Measurements from ENCODE around the gene TRABD.
"Not testable (repeated sequence)": the region's sequence is repeated elsewhere in the genome, so short reads cannot be mapped to it uniquely, and the experiment has no call there.

The TRABD gene

DNA sequence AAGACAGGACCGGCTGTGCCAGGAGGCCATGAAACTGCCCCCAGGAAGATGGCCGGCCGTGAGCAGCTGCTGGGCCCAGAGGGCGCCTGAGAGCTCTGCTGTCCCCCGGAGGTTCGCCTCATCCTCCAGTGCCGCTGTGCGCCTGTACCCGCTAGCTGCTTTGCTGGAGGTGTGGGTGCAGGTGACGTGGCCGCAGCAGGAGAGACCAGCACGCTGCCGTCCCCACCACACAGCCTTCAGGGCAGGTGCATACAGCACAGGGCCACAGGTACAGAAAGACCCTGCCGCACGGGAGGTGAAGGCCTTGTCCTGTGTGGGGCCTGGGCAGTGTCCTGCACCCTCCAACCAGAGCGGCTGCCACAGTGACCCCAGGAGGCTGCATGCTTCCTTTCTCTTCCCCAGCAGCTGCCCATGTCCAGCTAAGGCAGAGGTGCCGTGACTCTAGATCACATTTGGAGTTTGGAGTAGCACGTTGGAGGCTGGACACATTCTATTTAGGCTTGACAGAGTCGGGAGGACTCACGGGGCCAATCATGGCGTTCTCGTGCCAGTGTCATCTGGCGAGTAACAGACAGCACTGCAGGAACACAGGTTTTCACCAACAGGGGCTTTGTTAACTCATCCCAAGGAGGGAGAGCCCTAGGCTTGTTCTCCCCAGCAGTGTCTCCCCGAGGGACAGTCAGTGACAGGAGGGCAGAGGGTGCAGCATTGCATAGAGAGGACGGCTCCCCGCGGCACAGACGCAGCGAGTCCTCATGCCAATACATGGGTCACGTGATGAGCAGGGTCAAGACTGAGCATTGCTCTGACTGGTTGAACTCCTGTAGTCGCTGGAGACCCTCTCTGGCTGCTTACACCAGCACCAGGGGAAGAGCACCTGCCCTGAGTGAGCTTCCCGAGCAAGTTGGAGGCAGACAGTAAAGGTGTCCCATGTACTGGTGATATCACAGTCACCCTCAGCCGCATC, 33.9 kb upstream of the TRABD start:
- in situ Hi-C loops (cut with HindIII; ENCODE audit: low sequenced_read_pairs), result no loop called here

DNA sequence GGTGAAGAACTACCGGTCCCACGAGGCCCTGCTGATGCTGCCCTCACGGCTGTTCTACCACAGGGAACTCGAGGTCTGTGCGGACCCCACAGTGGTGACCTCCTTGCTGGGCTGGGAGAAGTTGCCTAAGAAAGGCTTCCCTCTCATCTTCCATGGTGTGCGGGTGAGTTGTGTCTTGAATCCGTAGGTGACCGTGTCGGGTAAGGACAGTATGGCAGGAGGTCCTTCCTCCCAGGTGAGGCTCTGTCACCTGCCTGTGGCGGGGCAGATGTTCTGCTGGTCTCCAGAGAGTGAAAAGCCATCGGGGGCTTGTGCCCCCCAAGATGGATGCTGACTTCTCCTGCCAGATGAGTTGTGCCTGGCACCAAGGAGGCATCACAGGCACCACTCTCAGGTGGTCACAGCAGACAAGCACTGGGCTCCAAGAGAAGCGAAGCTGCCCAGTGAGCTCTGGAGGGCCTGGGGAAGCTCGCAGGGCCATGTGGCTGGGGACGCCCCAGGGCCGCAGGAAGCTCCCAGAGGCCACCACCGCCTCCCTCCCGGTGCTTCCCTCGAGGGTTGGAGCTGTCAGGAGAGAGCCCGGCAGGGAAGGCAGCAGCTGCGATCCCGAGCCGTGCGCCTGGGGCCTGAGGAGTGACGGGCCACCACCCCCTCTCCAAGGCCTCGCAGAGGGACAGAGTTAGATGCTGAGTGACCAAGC, 32.5 kb upstream of the TRABD start:
- in situ Hi-C loops (cut with HindIII; ENCODE audit: low sequenced_read_pairs), result no loop called here

DNA sequence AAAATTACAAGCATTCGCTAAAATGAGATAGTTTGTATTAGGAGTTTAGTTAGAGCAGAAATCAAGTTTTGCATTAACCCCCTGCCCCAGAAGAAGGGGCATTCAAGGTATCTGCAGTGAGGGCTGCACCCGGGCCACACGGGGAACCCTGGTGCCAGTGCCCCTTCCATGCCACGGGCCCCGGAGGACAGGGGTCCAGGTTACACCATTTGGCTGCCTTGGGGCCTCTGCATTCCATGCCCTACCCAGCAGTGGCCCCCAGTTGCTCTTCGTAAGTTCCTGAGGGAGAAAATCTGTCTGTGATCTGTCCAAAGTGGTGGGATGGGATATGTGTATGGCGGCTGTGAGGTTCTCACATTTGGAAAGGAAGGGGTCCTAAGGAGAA, 32.0 kb upstream of the TRABD start:
- in situ Hi-C loops (cut with HindIII; ENCODE audit: low sequenced_read_pairs), result no loop called here

DNA sequence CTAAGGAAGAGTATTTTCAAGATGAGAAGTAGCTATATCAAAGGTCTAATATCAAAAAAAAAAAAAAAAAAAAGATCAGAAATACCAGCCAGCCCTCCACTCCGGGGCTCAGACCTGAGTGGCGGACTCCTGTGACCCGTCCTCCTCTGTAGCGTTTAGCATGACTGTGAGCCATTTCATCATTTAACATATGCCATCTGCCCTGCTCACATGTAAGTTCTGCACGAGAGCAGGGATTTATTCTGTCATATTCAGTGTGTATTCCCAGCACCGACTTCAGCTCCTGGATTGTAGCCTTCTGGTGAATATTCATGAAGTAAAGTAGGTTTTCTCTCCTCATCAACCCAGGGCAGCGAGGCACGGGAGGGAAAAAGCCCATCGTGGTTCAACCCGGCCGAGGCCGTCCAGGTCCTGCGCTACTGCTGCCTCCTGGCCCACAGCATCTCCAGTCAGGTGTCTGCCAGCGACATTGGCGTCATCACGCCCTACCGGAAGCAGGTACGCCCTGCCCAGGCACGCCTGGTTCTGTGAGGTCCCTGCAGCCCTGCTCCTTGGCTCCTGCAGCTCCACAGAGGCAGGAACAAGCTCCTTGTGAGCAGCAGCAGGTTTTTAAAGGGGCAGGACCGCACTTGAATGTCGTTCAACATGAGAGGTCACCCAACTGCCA, 27.9 kb upstream of the TRABD start:
- in situ Hi-C loops (cut with HindIII; ENCODE audit: low sequenced_read_pairs), result no loop called here

DNA sequence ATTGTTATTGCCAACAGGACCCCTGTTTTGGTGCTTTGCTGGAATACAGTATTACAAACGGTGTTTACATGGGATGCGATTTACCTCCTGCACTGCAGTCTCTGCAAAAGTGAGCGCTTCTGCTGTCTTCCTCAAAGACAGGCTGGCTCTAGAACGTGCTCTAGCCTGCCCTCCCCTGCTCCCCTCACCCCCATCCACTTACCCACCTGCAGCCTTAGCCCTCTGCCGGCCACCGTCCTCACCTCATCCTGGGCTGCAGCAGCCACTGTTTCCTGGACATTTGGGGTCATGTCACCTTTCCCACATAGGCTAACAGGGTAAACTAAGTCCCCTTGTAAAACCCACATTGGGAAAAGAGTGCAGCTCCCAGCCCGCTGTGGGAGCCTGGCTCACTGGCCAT, 24.8 kb upstream of the TRABD start:
- in situ Hi-C loops (cut with HindIII; ENCODE audit: low sequenced_read_pairs), result no loop called here

DNA sequence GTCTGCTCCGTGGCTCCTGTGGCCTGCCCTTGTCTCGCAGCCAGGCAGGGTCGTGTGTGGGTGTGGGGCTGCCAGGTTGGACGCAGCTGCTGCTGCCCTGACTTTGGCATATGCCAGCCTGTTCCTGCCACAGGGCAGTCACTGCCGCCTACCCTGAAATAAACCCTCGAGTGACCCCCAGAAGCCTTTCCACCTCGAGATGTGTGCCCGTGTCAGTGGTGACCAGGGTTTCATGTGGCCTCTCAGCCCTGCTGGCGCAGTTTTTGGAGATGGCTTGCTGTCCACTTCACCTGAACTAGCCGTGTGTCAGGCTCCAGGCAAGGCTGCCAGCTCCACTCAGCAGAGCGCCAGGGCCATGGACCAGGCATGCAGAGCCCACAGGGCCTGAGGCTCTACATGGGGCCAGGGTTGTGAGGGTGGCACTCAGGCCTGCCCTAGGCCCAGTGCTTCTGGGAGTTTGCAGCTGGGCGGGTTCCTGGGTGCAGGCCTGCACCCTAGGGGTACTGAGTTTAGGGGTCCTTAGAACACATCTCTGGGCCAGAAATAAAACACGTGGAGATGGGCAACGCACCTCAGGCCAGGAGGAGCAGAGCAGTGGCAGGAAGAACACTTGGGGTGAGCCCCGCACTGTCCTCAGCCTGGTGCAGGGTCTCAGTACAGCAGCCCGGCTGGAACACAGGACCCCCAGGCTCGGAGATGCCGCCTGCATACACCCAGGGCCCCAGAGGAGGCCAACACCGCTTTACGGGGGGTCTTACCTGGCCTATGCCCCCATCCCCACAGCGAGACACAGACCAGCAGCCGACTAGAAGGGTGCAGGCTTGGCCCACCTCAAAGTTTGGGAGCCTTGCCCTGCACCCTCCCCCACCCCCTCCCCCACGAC, 24.0 kb upstream of the TRABD start:
- in situ Hi-C loops (cut with HindIII; ENCODE audit: low sequenced_read_pairs), result no loop called here

DNA sequence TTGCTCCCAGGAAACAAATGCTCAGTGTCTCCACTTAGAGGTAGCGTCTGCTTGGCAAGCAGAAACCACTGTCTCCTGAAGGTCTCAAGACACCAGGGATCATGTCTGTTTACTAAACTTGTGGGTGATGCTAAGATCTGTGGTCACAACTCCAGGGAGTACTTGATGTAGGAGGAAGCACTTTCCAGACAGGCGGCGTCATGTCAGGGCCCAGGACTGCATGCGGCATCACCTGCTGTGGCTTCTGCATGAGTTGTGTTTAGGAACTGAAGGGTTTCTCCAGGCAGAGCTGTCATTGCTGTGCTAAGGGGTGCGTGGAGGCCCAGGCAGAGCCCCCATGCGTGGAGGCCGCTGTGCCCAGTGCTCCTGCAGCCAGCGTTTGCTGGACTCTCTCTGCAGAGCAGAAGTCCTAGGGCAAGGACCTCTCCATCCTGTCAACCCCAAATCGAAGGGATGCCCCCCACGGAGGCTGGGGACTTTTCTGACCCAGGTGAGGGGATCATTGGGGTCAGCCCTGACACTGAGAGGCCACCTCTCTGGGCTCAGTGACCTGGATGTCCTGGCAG, 23.2 kb upstream of the TRABD start:
- in situ Hi-C loops (cut with HindIII; ENCODE audit: low sequenced_read_pairs), result no loop called here

DNA sequence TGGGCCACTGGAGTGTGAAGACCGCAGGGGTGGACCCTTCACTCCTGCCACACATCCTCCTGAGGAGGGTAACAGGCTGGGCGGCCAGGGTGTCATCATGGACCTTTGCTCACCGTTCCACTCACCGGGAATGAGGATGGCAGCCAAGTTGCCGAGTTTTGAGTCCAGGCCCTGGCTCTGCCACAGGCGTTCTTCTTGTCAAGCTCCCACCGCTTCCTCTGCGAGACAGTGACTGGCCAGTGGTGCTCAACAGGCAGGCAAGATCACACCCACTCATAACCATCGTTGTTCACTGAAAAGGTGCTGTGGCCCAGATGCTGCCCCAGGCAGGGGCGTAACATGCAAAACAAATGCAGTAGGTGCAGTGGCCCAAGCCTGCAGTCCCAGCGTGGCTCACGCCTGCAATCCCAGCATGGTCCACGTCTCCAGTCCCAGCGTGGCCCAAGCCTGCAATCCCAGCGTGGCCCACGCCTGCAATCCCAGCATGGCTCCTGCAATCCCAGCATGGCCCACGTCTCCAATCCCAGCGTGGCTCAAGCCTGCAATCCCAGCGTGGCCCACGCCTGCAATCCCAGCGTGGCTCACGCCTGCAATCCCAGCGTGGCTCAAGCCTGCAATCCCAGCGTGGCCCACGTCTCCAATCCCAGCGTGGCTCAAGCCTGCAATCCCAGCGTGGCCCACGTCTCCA, 20.1 kb upstream of the TRABD start:
- in situ Hi-C loops (cut with HindIII; ENCODE audit: low sequenced_read_pairs), result no loop called here

DNA sequence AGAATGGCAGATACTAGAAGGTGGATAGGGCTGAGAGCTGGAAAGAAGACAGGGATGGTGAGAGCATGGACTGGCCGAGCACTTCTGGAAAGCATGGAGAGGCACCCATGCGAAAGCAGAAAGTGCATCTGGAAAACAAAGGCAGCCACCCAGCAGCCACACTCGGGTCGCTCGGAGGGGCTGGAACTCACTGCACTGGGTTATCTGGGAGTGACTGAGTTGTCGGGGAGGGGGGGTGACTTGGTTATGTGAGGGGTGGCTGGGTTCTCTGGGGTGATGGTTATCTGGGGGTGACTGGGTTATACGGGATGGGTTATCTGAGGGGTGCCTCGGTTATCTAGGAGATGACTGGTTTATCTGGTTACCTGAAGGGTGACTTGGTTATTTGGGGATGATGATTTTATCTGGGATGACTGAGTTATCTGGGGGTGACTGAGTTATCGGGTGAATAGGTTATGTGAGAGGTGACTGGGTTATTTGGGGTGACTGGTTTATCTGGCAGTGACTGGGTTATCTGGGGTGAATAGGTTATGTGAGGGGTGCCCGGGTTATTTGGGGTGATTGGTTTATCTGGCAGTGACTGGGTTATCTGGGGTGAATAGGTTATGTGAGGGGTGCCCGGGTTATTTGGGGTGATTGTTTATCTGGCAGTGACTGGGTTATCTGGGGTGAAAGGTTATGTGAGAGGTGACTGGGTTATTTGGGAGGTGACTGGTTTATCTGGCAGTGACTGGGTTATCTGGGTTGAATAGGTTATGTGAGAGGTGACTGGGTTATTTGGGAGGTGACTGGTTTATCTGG, 17.8 kb upstream of the TRABD start:
- in situ Hi-C loops (cut with HindIII; ENCODE audit: low sequenced_read_pairs), result no loop called here

DNA sequence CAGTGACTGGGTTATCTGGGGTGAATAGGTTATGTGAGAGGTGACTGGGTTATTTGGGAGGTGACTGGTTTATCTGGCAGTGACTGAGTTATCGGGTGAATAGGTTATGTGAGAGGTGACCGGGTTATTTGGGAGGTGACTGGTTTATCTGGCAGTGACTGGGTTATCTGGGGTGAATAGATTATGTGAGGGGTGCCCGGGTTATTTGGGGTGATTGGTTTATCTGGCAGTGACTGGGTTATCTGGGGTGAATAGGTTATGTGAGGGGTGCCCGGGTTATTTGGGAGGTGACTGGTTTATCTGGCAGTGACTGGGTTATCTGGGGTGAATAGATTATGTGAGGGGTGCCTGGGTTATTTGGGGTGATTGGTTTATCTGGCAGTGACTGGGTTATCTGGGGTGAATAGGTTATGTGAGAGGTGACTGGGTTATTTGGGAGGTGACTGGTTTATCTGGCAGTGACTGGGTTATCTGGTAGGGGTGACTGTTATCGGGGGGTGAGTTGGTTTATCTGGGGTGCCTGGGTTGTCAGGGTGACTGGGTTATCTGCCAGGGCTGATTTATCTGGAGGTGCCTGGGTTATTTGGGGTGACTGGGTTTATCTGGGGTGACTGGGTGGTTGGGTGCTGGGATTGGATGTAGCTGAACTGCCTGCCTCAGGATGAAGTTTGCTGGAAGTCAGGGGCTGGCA, 17.1 kb upstream of the TRABD start:
- in situ Hi-C loops (cut with HindIII; ENCODE audit: low sequenced_read_pairs), result not testable (repeated sequence)

DNA sequence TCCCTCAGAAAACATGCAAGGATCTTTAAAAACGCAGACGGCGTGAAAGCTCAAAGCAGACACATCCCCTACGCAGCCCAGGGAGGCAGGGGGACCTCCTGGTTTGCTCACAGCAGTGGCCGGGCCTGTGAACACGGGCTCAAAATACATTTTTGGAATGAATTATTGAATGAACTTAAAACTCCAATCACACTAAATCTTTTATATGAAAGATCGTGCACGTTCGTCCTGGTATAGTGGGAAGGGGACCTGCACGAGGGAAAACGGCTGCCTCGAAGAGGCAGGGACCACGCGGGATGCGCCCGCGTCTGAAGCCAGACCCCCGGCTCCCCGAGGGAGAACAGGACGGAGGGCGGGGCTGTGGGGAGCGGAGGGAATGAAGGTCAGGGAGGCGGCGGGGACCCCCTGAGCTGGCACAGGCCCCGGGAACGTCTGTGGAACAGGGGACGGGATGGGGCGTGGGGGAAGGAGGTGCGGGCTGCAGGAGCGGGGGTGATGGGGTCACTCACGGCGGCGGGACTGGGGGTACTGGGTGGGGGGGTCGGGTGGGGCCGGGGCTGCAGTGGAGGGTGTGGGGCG, 16.4 kb upstream of the TRABD start:
- in situ Hi-C loops (cut with HindIII; ENCODE audit: low sequenced_read_pairs), result no loop called here

DNA sequence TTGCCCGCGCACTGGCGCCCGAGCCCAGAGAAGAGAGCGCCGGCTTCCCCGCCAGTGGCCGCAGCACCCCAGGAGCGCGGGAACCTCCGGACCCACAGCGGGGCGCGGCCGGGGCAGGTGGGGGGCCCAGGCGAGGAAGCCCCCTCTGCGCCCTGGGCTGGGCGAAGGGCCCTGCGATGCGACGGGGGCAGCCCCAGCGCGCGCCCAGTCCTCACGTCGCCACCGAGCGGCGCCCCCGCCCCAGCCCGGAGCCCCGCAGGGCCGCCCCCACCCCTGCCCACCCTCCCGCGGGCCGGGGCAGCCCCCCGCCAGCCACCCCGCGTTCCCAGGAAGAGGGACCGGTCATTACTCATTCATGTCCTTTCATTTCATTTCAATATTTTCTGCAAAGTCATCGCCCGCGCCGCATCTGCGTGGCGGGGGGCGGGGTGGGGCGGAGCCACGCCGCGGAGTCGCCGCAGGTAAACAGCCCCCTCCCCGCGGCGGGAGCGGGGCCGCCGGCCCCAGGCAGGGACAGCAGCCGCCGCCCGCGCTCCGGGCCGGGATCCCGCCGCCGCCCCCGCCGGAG, 15.9 kb upstream of the TRABD start:
- in situ Hi-C loops (cut with HindIII; ENCODE audit: low sequenced_read_pairs), result no loop called here

DNA sequence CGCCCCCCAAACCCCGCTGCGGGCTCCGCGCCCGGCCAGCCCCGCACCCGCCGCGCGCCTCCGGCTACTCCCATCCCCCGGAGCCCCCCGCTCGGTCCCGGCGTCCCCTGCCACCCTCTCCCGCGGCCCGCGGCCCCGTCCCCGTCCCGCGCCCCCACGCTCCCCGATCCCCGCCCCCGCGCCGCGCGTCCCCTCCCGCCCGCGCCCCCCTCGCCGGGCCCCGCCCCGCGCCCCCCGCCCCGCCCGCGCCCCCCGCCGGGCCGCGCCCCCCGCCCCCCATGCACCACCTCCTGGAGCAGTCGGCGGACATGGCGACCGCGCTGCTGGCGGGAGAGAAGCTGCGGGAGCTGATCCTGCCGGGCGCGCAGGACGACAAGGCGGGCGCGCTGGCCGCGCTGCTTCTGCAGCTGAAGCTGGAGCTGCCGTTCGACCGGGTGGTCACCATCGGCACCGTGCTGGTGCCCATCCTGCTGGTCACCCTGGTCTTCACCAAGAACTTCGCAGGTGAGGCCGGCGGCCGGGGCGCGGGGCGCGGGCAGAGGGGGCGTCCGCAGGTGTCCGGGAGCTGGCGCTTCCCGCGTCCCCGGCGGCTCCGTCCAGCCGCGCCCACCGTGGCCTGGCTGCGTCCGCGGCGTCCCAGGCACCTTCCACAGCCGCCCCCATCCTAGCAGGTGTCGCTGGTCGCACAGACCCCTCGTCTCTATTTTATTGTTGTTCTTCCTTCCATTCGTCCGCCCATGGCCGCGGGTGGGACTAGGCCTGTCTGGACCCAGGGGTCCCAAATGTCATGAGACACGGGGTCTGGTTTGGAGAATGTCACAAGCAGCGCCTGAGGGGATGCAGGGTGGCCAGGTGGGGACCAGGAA, 15.0 kb upstream of the TRABD start, which contains the start of gene PANX2:
PANX2 (plus strand) TSS at position 279 of the 866 bp plus-strand sequence; CDS start at position 279, 0 bp downstream.
- in situ Hi-C loops (cut with HindIII; ENCODE audit: low sequenced_read_pairs), result no loop called here

DNA sequence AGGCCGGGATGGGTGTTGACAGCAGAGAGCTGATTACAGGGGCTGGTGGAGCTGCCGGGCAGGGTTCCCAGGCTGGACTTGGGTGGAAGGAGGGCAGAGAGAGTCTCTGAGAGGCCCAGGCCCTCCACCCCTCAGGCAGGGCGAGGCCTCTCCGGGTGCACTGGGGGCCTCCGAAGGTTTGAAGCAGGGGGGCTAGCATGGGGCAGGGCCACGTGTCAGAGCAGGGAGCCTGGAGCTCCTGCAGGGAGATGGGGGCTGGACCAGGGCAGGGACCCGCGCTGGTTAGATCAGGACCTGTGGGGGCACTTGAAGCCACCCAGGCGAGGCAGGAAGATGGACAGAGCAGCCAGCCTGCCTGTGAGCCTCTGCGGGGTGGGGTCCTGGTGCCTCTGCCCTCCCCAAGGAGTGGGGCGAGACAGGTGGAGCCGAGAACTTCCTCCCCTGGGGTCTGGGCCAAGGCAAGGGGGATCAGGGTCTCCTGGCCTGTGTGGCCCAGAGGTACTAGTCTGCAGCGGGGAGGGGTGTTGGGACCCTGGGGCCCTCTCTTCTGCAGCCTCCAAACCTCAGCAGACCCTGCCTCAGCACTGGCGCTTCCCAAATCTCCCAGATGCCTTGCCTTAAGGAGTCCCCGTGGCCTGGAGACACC, 14.3 kb upstream of the TRABD start:
- in situ Hi-C loops (cut with HindIII; ENCODE audit: low sequenced_read_pairs), result no loop called here

DNA sequence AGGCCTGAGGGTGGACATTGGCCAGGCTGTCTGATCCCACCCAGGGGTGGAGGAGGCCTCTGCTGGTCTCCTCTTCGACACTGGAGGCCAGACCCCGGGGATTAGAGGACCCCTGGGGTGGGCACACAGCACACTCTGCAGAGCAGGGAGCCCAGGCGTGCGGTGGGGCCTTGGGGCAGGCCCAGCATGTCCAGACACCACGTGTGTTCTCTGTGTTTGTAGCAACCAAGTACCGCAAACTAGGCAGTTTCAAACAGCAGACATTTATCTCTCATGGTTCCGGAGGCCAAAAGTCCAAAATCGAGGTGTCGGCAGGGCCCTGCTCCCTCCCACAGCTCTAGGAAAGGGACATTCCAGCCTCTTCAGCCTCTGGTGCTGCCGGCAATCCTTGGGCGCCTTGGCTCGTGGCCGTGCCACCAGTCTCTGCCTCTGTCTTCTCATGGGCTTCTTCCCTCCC, 13.7 kb upstream of the TRABD start:
- in situ Hi-C loops (cut with HindIII; ENCODE audit: low sequenced_read_pairs), result no loop called here
